HG03066 (cell line): Measurements from ENCODE around the gene LRRC8A.

ENCODE experiments used
- ATAC-seq: cut with Tn5 transposase; IDR thresholded peaks from one replicate; pipeline ENCODE4 v1.9.1; 2021; ENCODE audit warnings: low read depth; ENCODE audit not compliant: unreplicated experiment

Gene LRRC8A

GRCh38 chr9:128899566-128900322, 17.8 kb downstream of the LRRC8A start:
- ATAC-seq = no peak

GRCh38 chr9:128901379-128901778, 19.4 kb downstream of the LRRC8A start:
- ATAC-seq = no peak

GRCh38 chr9:128901822-128902221, 19.9 kb downstream of the LRRC8A start:
- no peak for ATAC-seq

- ATAC-seq = peak; percentile 82
Observed at GRCh38 chr9:128902351-128903078, 20.6 kb downstream of the LRRC8A start.

GRCh38 chr9:128903079-128903461, 21.1 kb downstream of the LRRC8A start:
- no peak for ATAC-seq

GRCh38 chr9:128903871-128904620, 22.1 kb downstream of the LRRC8A start:
- ATAC-seq = no peak

- no peak for ATAC-seq
Observed at GRCh38 chr9:128905964-128906363, 24.0 kb downstream of the LRRC8A start.

- ATAC-seq = no peak
Observed at GRCh38 chr9:128906741-128907140, 24.8 kb downstream of the LRRC8A start.

GRCh38 chr9:128908372-128908771, 26.4 kb downstream of the LRRC8A start:
- ATAC-seq = no peak

- ATAC-seq = no peak
Observed at GRCh38 chr9:128909859-128910258, 27.9 kb downstream of the LRRC8A start.

GRCh38 chr9:128910906-128911305, 29.0 kb downstream of the LRRC8A start:
- ATAC-seq = no peak

- ATAC-seq = no peak
Observed at GRCh38 chr9:128911529-128912035, 29.6 kb downstream of the LRRC8A start.

- ATAC-seq = no peak
Observed at GRCh38 chr9:128912270-128912853, 30.4 kb downstream of the LRRC8A start.

GRCh38 chr9:128913048-128913900, 31.3 kb downstream of the LRRC8A start:
- no peak for ATAC-seq

GRCh38 chr9:128913995-128914772, 32.3 kb downstream of the LRRC8A start:
- no peak for ATAC-seq

- no peak for ATAC-seq
Observed at GRCh38 chr9:128916204-128916603, 34.3 kb downstream of the LRRC8A start.

GRCh38 chr9:128916745-128917144, 34.8 kb downstream of the LRRC8A start:
- no peak for ATAC-seq

GRCh38 chr9:128917151-128917849, 35.4 kb downstream of the LRRC8A start:
- no peak for ATAC-seq
